ENCODE measurements around the gene TIAM2.
A peak's percentile ranks its signal among the peaks of the same experiment; 100 is the strongest.
"Not testable (repeated sequence)": the region's sequence is repeated elsewhere in the genome, so short reads cannot be mapped to it uniquely, and the experiment has no call there.

TIAM2 gene

GRCh38 chr6:154993026-154993425 lies 2.1 kb upstream of the TIAM2 start:
- DNase-seq = no peak

- DNase-seq = no peak
Measured at GRCh38 chr6:154993710-154994109, 1.4 kb upstream of the TIAM2 start.

GRCh38 chr6:154994836-154995253 lies 270 bp upstream of the TIAM2 start:
- DNase-seq = no peak

- peak; percentile 43 for DNase-seq
Measured at GRCh38 chr6:154996016-154996590, 988 bp downstream of the TIAM2 start.

DNA sequence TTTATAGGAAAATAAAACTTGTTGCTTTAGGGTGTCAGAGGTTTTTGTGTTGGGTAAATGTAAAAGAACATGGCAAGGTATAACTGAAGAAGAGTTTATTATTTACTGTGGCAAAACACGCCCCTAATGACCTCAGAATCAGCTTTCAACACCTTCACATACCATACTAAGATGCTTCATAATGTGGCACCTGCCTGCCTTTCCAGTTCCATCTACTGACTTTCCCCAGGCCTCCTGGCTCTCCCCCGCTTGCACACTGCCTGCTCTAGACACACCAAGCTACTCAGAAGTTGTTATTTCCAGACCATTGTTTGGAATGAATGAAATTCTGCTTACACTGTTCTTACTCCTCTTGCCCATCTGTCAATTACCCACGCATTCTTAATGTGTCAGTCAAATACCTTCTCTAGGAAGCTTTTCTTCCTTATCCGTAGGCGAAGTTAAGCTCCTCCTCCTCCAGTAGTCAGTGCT lies 1.8 kb downstream of the TIAM2 start:
- DNase-seq = peak; percentile 75

DNA sequence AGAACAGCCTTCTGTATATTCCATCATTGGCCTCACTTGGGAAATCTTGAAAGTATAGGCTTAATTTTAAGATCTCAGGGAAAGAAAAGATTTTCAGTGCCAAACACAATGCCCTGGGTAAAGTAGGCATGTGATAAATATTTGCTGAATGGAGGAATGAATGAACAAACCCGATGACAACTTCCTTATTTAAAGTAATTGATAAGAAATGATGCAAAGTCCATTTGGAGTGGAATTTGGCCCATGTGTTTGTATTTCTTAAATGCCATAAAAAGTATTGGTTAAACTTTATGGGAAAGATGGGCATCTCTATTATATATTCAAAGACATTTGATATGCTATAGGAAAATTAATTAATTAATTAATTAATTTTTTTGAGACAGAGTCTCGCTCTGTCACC lies 3.7 kb downstream of the TIAM2 start:
- DNase-seq = no peak

- DNase-seq = no peak
Measured at GRCh38 chr6:155001482-155001881, 6.4 kb downstream of the TIAM2 start.

DNA sequence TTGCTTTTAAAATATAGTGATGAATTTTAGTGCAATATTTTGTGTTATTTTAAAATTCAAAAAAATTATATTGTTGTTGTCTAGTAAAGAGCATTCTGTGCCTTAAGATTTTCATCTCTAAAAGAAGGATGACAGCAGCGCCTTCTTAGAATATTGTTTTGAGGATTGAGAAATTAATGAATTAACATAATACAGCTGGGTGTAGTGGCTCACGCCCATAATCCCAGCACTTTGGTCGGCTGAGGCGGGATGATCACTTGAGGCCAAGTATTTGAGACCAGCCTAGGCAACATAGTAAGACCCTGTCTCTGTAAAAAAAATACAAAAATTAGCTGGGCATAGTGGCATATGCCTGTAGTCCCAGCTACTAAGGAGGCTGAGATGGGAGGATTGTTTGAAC lies 6.8 kb downstream of the TIAM2 start:
- DNase-seq = peak; percentile 31

GRCh38 chr6:155003476-155003875 lies 8.4 kb downstream of the TIAM2 start:
- no peak for DNase-seq

GRCh38 chr6:155004017-155004416 lies 8.9 kb downstream of the TIAM2 start:
- DNase-seq = no peak

DNA sequence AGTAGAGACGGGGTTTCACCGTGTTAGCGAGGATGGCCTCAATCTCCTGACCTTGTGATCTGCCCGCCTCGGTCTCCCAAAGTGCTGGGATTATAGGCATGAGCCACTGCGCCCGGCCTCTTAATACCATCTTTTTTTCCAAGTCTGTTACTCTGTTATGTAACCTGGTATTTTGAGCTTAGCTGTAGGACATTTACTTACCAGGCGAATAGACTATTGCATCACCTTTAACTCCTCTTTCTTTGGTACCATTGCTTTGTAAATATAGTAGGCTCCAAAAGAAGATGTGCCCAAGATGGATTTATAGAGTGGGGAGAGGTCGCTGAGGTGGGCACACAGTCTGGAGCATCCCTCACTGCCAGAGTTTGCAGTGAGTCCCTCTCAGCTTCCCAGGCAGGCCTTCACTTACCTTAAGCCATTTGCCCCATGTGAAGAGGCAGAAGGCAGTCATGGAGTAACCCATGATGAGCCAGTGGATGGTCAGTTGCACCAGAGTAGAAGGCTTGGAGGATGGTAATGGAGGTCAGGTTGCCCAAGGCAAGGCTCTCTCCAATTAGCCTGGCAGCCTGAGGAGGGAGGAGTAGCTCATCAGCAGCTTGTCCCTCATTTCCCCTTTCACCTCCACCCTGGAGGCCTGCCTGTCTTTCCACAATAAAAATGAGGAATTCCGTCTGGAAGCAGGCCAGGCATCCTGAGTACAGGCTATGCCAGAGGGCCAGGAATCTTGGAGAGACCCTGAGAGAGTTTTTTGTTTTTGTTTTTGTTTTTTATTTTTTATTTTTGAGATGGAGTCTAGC lies 9.7 kb downstream of the TIAM2 start:
- no peak for DNase-seq

DNA sequence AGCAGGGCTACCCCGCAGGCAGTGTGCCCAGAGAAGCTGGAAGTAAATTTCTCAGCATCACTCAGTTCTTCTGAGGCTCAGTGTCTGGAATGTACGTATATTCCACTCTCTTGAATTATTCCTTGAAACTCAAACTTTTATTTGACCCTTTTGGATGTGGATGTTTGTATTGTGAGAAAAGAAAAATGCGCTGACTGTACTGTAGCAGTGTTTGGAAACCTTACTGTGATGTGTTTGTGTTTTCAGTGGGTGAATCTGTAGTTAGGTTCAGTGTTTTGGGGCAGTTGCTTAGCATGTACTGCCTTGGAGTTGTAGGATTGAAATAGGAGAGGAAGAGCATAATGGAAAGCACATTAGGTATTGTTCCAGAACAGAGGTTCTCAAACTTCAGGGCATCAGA lies 13.5 kb downstream of the TIAM2 start:
- no peak for DNase-seq

- no peak for DNase-seq
Measured at GRCh38 chr6:155010940-155011339, 15.8 kb downstream of the TIAM2 start.

- peak; percentile 68 for DNase-seq
Measured at GRCh38 chr6:155011809-155012291, 16.7 kb downstream of the TIAM2 start.

- DNase-seq = peak; percentile 99
Measured at GRCh38 chr6:155013457-155013876, 18.4 kb downstream of the TIAM2 start.

GRCh38 chr6:155014137-155014536 lies 19.0 kb downstream of the TIAM2 start:
- no peak for DNase-seq

DNA sequence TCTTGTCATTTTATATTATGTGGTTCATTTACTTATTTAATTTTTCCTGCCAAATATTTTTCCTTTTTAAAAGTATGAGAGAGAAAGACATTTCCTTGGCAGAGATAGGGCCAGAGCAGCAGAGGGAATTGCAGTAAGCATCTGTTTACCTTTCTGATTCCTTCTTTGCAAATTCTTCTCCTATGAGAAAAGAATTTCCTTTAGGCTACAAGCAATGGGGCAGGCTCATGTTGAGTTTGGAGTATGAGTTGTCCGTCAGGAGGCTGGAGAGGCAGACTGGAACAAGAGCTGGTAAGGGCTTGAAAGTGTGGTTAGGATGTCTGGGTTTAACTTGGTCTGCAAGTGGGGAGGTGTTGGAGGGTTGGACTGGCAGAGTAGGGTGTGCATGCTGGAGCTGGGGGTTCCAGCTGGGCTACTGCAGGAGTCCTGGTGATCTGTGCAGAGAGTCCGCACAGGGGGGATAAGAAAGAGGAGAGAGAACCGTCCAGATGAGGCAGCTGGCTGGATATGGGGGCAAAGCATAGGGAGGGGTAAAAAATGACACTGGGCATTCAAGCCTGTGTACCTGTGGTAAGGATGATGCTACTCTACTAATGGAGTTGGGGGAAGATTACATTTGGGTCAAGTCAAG lies 19.7 kb downstream of the TIAM2 start:
- DNase-seq = peak; percentile 70

- DNase-seq = not testable (repeated sequence)
Measured at GRCh38 chr6:155018415-155018814, 23.3 kb downstream of the TIAM2 start.

- no peak for DNase-seq
Measured at GRCh38 chr6:155021680-155022079, 26.6 kb downstream of the TIAM2 start.

GRCh38 chr6:155022721-155023120 lies 27.6 kb downstream of the TIAM2 start:
- no peak for DNase-seq

- peak; percentile 98 for DNase-seq
Measured at GRCh38 chr6:155023717-155024116, 28.6 kb downstream of the TIAM2 start.

DNA sequence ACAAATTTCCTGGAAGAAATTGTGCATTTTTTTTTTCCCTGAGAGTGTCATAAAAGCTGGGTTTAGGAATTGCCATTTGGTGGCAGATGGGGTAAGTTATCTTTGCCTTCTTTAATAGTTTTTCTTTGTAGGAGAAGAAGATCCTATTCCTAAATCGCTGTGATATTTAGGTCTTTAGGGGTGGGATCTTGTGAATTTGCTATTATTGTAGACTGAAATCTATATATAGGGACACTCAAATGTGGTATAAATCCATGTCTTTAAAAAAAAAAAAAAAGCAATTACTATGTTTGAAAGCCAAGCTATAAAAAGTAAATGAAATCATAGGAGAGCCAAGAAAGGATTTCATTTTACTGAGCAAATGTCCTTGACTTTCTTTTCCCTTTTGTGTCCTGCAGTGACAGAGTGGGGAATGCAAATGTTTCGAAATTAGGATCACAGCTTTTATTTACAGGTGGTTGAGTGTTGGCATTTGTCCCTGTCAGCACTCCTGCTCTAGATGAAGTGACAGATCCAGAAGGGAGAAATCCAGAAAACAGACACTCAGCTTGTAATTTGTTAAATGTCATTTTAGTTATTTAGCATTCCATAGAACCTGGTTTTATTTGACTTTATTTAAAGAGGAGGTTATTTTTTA lies 29.4 kb downstream of the TIAM2 start:
- peak; percentile 26 for DNase-seq

GRCh38 chr6:155026022-155026705 lies 31.0 kb downstream of the TIAM2 start:
- no peak for DNase-seq
